Lower leg skin (tissue), 3 donors: ENCODE measurements around the gene MNT.

ENCODE experiments used
- CTCF ChIP-seq, 3 donors: fragments of 450-650 bp; IDR thresholded peaks; one replicate each; pipeline ENCODE4 v1.5.1; 2016; ENCODE audit warnings: antibody characterized with exemption in 3 of 3, mild to moderate bottlenecking in 3 of 3, moderate library complexity in 2 of 3
- POLR2A ChIP-seq, 2 donors: fragments of 450-650 bp; IDR thresholded peaks; one replicate each; pipeline ENCODE4 v1.6.1; 2016 to 2017; ENCODE audit warnings: antibody characterized with exemption in 2 of 2, mild to moderate bottlenecking in 1 of 2, moderate library complexity in 1 of 2

GRCh38 chr17:2400877-2401425 lies at the start of gene MNT:
- no peak for TF ChIP-seq POLR2A (IDR thresholded peaks at IDR 0.05)
- no peak for TF ChIP-seq CTCF (IDR thresholded peaks at IDR 0.05)
